ENCODE measurements around the gene FAM13A.
"Not testable (repeated sequence)": the region's sequence is repeated elsewhere in the genome, so short reads cannot be mapped to it uniquely, and the experiment has no call there.

FAM13A gene

DNA sequence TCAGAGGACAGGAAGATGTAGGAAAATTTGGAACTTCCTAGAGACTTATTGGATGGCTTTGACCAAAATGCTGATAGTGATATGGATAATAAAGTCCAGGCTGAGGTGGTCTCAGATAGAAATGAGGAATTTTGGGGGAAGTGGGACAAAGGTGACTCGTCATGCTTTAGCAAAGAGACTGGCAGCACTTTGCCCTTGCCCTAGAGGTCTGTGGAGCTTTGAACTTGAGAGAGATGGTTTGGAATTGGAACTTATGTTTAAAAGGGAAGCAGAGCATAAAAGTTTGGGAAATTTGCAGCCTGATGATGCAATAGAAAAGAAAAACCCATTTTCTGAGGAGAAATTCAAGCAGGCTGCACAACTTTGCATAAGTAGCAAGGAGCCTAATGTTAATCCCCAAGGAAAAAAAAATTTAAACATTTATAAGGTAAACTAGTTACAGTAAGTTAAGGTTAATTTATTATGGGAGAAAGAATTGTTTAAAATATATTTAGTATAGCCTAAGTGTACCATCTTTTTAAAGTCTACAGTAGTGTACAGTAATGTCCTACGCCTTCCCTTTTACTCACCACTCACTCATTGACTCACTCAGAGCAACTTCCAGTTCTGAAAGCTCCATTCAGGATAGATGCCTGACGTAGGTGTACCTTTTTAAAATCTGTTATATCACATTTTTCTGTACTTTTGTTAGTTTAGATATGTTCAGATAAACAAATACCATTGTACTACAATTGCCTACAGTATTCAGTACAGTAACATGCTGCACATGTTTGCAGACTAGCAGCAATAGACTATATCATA, 101.2 kb downstream of the FAM13A start:
- DNase-seq: no peak

DNA sequence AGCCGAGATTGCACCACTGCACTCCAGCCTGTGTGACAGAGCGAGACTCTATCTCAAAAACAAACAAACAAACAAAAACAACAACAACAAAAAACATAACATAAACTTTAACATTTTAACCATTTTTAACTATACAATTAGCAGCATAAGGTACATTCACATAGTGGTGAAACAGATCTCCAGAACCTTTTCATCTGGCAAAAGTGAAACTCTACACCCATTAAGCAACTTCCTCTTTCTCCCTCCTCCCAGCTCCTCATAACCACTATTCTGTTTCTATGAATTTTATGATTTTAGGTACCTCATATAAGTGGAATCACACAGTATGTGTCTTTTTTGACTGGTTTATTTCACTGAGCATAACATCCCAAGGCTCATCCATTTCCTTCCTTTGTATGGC, 103.6 kb downstream of the FAM13A start:
- no peak for DNase-seq

DNA sequence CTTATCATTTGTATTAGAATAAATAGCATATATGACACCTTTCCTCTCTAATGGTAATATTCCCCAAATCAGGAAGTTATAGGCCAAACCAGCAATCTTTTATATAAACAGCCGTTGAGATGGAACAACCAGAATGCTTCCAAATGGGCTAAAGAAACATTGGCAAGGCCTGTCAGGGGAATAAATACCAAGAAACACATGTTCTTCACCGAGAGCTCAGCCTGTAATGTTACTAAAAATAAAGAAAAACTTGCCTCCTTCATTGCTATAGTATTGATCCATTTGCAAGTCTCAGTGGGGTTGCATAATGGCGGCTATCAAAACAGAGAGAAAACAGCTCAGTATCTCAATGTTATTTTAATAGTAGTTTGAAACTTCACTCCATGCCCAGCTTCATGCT, 104.9 kb downstream of the FAM13A start:
- DNase-seq: no peak

DNA sequence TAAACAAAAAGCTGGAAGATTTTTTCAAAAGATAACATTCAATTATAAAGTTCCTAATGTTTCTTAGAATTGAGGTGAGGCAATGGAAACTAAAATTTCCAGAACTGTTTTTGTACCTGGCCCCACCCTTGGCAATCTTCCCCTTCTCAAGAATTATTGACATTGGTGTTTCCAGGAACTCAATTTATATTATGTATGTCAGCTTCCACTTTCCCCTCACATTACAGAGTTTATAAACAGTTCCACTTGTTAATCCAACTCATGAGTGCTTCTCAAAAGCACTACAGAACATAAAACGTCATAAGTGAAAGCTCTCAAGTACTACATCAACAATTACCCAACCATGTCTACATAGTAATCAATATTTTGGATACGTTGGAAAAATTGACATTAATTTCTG, 107.4 kb downstream of the FAM13A start:
- no peak for DNase-seq

DNA sequence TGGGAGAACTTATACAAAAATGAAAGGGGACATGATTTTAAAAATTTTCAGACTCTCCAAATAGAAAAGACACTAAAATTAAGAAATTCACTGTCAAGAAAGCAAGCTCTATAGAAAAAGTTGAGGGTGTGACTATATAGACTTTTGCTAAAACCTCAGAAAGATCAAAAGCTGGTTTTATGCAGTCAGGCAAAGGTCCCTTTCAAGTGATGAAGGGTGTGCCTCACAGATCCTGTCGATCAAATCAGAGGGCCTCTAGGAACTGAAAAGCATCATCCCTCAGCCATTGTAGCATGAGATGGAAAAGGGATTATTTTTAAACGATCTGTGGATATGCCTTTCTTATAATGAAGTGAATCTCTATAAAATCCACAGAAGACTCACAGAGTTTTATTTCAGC, 116.5 kb downstream of the FAM13A start:
- DNase-seq: no peak

DNA sequence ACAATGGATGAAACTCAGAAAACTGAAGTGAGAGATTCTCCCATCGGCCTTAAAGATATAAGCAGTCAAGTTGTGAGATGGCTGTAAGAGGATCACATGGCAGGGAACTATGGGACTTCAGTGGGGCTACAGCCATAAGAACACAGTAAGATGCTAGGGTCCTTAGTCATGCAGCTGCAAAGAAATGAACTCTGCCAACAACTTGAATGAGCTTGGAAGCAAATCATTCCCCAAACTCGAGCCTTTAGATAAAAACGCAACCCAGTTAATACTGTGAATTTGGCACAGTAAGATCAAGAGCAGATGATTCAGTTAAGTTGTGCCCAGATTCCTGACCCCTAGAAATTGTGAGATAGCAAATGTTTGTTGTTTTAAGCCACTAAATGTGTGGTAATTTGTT, 117.3 kb downstream of the FAM13A start:
- no peak for DNase-seq

DNA sequence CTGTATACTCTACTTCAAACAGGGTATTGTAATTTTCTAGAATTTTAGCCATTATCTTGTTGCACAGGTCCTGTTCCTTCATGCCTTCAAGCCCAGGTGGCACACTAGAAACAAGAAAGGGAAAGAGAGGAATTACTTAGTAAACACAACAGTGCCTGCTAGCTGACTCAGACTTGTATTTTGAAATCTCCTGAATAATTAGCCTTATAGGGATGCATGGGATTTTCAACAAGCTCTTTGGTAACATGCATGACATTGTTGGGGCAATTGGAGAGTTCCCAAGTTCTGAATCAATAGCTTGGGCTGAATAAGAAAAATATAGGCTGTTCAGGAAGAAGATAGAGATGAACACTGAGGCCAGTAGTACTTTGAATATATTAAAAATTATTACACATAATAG, 118.8 kb downstream of the FAM13A start:
- DNase-seq: no peak

DNA sequence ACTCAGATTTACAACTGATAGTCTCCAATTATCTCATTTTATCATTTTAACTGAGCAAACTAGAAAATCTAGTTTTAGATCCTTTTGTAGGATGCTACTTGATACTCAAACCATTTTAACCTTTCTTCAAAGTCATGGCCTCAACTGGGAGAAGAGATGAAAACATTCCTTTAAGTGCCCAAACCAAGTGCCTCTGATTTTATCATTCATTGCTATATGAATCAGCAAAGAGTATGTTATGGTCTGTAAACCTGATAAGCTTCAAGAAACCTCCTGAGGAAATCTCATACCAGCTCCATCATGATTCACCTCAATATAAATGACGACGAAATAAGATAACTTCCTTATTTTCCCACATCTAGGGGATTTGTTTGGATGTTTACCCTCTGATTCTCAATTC, 119.9 kb downstream of the FAM13A start:
- no peak for DNase-seq

DNA sequence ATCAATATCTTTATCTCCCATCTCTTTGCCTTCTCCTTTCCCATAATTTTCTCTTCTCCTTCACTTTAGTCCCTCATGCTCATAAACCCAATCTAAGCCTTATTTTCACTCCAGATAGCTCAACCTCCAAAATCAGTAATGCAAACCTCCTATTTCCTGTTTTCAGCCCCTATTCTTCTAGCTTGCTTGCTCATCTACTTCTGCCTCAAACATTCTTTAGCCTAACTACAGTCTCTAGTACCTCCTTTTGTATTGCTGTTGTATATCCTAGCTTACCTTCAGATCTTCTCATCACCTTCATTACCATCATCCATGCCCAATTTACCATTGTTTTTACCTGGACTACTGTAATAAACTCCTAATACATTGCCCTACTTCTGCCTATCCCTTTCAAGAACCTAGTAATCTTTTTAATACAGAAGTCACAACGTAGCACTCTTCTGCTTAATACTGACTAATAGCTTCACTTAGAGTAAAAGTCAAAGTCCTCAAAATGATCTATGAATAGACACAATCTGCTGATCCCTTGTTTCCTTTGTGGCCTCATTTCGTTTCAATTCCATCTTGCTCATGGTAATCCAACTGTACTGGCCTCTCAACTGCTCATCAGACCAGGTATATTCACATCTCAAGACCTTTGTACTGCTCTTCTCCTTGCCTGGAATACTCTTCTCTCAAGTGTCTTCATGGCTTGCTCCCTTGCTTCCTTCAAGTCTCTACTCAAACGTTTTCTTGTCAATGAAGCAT, 123.4 kb downstream of the FAM13A start:
- DNase-seq: no peak

DNA sequence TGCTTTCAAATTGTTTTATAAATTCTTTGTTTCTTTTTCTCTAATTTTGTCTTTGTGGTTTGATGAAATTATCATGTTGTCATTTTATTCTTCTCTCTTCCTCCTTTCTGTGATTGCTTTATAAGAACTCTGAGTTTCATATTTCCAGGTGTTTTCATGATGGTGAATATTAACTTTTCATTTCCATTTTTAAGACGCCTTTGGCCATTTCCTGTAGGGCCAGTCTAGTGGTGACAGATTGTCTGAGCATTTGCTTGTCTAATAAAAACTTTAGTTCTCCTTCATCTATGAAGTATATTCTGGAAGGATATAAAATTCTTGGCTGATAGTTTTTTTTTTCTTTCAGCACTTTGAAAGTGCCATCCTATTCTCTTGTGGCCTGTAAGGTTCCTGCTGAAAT, 128.1 kb downstream of the FAM13A start:
- DNase-seq: no peak

DNA sequence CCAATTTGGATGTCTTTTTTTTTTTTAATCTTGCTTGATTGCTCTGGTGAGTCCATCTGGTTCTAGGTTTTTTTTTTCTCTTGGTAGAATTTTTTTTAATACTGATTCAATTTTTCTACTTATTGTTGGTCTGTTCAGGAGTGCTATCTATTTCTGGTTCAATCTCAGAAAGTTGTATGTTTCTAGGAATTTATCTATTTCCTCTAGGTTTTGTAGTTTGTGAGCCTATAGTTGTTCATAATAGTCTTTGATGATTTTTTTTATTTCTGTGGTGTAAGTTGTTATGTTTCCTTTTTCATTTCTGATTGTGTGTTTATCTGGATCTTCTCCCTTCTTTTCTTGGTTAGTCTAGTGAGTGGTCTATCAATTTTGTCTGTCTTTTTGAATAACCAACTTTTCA, 129.6 kb downstream of the FAM13A start:
- DNase-seq: no peak

DNA sequence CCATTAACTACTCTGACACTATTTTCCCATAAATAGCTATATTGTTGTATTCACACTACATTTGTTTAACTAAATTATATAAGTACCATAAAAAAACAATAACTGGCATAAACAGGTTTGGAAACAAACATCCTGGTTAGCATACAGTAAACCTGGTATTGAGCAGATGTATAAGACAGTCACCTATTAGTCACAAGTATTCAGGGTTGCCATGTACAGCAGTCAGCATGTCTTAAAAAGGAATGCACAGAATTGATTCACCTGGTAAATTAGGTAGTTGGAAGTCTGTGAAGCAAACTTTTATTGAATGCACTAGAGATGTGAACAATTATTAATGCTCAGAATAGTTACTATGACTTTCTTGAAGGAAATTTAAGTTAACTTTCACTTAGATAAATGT, 137.9 kb downstream of the FAM13A start:
- DNase-seq: no peak

DNA sequence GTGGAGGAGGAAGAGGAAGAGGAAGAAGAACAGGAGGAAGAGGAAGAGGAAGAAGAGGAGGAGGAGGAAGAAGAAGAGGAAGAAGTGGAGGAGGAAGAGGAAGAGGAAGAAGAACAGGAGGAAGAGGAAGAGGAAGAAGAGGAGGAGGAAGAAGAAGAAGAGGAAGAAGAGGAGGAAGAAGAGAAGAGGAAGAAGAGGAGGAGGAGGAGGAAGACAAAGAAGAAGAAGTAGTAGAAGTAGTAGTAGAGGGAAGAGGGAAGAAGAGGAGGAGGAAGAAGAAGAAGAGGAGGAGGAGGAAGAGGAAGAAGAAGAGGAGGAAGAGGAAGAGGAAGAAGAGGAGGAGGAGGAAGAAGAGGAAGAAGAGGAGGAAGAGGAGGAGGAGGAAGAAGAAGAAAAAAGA, 143.8 kb downstream of the FAM13A start:
- DNase-seq: not testable (repeated sequence)

DNA sequence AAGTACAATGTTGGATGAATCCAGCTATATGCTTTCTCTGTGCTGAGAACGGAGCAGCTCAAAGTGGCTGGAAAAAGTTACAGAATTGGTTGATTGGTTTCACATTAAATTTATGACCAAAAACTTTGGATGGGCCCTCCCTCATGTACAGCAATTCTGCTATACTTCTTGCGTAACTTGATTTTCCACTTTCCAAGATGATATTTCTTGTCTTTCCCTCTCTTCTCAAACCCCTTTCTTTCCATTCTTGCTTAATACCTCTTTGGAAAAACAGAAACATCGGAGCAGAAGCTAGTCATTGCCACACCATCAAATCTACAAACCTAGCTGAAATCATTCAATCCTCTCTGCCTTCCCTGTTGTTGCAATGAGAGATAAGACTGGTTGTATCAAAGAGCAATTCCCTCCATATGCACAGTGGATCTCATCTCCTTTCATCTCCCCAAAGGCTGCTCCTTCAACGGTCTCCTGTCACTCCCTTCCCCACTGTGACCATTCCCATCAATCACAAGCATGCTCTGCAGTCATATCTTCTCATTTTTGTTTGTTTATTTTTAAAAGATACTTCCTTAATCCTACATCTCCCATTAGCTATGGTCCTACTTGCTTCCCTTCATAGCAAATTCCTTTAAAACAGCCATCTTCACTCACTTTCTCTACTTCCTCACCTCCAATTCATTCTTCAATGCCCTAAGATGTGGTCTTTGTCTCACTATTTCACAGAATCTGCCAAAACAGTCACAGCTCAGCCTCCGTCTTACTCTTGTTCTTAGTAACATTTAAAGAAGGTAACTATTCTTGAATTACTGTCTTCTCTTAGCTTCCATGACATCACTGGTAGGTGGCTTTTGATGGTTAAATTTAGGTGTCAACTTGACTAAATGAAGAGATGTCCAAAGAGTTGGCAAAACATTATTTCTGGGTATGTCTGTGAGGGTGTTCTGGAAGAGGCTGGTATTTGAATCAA, 145.5 kb downstream of the FAM13A start:
- DNase-seq: no peak

DNA sequence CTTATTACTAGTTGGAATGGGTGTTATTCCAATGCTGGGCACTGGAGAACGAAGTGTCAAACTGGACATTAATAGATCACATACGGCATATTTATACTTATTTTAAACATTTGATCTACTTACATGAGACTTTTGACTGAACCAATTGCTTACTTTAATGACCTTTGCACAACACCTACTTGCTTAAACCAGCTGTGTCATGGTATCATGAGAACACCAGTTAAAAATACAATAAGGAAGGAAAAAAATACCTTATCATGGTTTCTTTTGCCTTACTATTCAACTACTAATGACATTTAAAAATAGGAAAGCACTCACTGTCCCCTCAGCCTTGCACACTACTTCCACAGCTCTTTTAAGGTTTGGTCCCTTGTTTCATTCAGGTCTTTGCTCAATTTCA, 146.9 kb downstream of the FAM13A start:
- DNase-seq: no peak

DNA sequence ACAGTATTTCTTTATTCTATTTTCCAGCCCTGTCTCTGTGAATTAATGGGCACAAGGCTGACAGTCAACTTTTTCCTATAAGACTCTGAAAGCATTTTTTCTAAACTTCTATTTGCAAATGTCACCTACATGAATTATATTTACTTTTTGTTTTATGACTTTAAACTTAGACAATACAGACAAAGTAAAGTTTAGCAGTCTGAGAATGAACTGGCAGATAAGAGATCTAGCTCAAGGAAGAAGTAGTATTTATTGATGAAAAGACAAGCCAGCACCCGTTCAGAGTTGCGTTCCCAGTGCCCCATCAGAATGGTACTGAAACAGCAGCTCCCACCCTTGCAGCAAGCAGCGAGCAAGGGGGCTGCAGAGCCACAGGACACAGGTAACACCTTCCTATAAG, 148.5 kb downstream of the FAM13A start:
- DNase-seq: no peak

DNA sequence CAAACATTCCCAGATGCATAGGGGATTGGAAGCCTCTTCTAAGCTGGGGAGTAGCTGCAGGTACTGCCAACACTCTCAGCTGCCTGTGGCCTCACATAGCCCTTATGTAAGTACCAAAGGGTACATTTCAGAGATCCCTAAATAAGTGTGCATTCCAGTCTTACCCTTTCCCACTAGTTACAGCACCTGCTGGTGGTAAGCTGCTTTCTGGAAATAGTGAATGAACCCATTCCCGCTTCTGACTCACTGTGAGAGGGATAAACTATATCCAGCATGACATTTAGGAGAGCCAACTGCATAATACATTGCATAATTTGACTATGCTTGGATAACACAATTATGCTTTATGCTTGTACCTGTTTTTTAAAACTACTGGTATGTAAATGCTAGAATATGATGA, 149.0 kb downstream of the FAM13A start:
- DNase-seq: no peak

DNA sequence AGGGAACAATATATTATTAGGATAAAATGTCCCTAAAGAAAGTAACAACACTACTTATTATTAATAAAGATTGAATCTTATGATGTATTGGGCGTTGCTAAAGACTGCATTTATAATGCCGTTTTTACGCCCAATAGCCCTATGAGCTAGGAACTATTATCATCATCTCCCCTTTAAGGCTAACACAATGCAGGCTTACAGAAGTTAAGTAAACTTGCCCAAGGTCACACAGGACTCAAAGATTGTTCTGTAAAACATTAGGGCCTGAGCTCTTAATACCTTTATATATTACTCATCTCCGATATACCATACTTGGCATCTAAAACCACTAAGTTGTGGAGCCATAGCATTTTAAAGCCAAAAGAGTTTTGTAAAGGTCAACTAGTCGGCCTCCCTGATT, 149.5 kb downstream of the FAM13A start:
- DNase-seq: no peak

DNA sequence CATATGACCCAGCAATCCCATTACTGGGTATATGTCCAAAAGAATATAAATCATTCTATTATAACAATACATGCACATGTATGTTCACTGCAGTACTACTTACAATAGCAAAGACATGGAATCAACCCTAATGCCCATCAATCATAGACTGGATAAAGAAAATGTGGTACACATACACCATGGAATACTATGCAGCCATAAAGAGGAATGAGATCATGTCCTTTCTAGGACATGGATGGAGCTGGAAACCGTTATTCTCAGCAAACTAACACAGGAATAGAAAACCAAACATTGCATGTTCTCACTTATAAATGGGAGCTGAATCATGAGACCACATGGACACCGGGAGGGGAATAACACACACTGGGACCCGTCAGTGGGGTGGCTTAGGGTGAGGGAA, 152.7 kb downstream of the FAM13A start:
- DNase-seq: not testable (repeated sequence)

DNA sequence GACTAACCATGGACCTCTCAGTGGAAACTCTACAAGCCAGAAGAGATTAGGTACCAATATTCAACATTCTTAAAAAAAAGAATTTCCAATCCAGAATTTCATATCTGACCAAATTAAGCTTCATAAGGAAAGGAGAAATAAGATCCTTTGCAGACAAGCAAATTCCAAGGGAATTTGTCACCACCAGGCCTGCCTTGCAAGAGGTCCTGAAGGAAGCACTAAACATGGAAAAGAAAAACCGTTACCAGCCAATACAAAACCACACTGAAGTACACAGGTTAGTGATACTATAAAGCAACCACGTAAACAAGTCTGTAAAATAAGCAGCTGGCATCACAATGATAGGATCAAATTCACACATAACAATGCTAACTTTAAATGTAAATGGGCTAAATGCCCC, 156.6 kb downstream of the FAM13A start:
- no peak for DNase-seq

DNA sequence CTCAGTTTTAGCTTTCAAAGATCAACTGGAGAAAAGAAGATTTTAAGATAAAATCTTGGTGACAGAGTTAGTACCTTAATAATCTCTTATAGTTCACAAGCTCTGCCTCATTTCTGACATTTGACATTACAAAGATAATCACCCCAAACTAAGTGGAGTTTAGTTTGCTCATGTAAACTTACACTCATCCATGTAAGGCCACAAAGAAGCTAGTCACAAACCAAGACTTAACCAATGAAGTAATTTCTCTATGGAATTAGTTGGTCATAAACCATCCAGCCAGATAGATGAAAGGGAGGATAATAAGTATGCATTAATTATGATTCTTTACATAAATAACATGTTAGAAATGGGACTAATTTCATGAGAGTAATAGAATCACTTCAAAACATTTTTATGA, 159.2 kb downstream of the FAM13A start:
- no peak for DNase-seq

DNA sequence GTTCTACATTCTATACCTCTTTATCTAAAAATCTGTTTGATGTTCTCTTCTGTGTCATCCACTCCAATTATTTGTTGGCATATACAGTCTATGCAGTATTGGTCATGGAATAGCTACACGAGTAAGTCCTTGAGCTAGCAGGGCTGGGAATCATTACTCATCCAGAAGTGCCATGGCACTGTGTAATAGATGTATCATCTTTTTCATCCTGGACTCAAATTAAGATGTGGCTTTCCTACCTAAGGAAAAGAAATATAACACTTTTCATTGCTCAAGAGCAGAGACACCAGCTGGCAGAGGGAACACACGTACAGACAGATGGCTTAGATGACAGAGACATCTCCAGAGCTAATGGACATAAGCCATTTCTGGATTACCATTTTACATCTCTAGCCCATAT, 159.8 kb downstream of the FAM13A start:
- no peak for DNase-seq

DNA sequence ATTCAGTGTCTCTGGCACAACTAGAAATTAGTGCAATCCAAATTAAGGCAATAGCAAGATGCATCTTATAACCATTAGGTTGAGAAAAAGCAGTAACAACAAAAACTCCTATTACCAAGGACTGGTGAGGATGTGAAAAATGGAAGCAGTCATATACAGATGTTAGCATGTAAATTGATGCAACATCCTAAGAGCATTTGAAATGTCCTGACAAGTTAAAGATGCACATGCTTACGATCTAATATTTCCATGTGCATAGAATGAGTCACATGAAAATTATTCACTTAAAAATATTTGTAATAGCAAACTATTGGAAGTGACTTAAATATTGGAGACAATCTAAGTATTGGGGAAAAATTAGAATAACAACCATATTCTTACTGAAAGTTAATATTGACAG, 163.0 kb downstream of the FAM13A start:
- no peak for DNase-seq

DNA sequence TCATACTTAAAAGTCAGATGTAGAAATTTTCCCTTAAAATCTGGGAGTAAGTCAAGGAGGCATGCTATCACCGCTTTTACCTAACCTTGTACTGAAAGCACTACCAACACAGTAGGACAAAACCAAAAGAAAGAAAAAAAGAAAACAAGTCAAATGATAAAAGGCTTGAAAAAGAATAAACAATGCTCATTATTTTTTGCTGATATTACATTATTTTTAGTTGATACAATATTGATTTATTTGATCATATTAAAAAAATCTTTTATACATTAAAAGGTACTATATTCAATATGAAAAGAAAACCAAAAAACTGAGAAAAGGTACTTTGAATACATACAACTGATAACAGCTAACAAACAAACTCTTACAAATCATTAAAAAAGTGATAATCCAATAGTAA, 164.3 kb downstream of the FAM13A start:
- DNase-seq: no peak

Data from activated CD4-positive, alpha-beta T cell treated with anti-CD3 and anti-CD28 coated beads, Interleukin-2, amount 50 U/mL, for 1 hour (primary cell).